Transverse colon (tissue), 4 donors: ENCODE data around the gene LSAMP. TPM values are rescaled to one million over a fixed set of nuclear protein-coding genes. Genes with fewer than 3 reads are reported as not detected.

ENCODE experiments used
- DNase-seq: peaks from one replicate; pipeline ENCODE4 v3.0.0-alpha.2; 2019
- H3K27ac ChIP-seq, 4 donors: fragments of 200-600 bp; sonication (generic); 2 replicates each; pipeline ENCODE4 v1.5.1; 2016 to 2018; ENCODE audit warnings: inconsistent platforms in 4 of 4
- H3K27me3 ChIP-seq: fragments of 200-600 bp; sonication (generic); 2 replicates; pipeline ENCODE4 v1.5.1; 2017; ENCODE audit warnings: inconsistent platforms
- H3K36me3 ChIP-seq, 4 donors: fragments of 200-600 bp; sonication (generic); 2 replicates each; pipeline ENCODE4 v1.5.1; 2017 to 2019; ENCODE audit warnings: inconsistent platforms in 4 of 4
- H3K4me1 ChIP-seq, 4 donors: fragments of 200-600 bp; sonication (generic); 2 replicates each; pipeline ENCODE4 v1.5.1; 2017 to 2020; ENCODE audit warnings: inconsistent platforms in 4 of 4
- H3K4me3 ChIP-seq, 4 donors: fragments of 200-600 bp; sonication (generic); 1 replicate in 1 of 4; 2 replicates in 3 of 4; pipeline versions ENCODE4 v1.5.1 to v1.6.1; 2017 to 2019; ENCODE audit warnings: inconsistent platforms in 4 of 4
- H3K9me3 ChIP-seq, 2 donors: fragments of 200-600 bp; sonication (generic); 2 replicates each; pipeline ENCODE4 v1.5.1; 2017 to 2019; ENCODE audit warnings: inconsistent platforms in 2 of 2
- EP300 ChIP-seq: sonication (generic); formaldehyde crosslinking; IDR thresholded peaks from one replicate; pipeline ENCODE4 v1.6.1; 2017; ENCODE audit warnings: antibody characterized with exemption, low read depth
- POLR2A ChIP-seq: fragments of 450-650 bp; IDR thresholded peaks from one replicate; pipeline ENCODE4 v1.6.1; 2016; ENCODE audit warnings: antibody characterized with exemption, mild to moderate bottlenecking, moderate library complexity
- POLR2AphosphoS5 ChIP-seq, 3 donors: sonication (generic); formaldehyde crosslinking; IDR thresholded peaks; one replicate each; pipeline ENCODE4 v1.6.1; 2016; ENCODE audit warnings: antibody characterized with exemption in 3 of 3
- WGBS, 2 donors: methylation state at CpG; one replicate each; pipeline ENCODE4 v1.1.5; 2018; ENCODE audit warnings: low coverage in 1 of 2; 5-methylcytosine and 5-hydroxymethylcytosine counted together
- in situ Hi-C, 4 donors: fragments of 200-750 bp; cut with MboI; loops; one replicate each; pipeline versions ENCODE4 v1.15.0 to v1.15.1; 2017; ENCODE audit warnings: low sequenced_read_pairs in 3 of 4, low pct_ligation_motif_present in 1 of 4, low pct_unique_long_range_greater_than_20kb in 1 of 4
- intact Hi-C: fragments of 100-400 bp; cut with DNase I; formaldehyde crosslinking; loops from one replicate; pipeline ENCODE4 v1.15.1; 2023; ENCODE audit warnings: low total_unique reads
- total RNA-seq, 4 donors: library from RNA; depleted of rRNA; stranded (reverse); fragments of >200 nt; gene quantifications; one replicate each; pipeline ENCODE4 v1.1.0, GENCODE V29; 2016
- TF ChIP-seq, protein P1 (sequence below), 5 experiments: fragments of 200-600 bp in 3 of 5; fragments of 450-650 bp in 2 of 5; sonication (generic) in 3 of 5; IDR thresholded peaks; 1 replicate in 2 of 5; 2 replicates in 3 of 5; pipeline ENCODE4 v1.5.1; 2016 to 2017; ENCODE audit warnings: antibody characterized with exemption in 5 of 5, inconsistent platforms in 3 of 5, mild to moderate bottlenecking in 2 of 5, moderate library complexity in 1 of 5

LSAMP gene
- total RNA-seq, 4 donors from 2014 or later: 3.4 to 8.2 (median 5.4) TPM

DNA sequence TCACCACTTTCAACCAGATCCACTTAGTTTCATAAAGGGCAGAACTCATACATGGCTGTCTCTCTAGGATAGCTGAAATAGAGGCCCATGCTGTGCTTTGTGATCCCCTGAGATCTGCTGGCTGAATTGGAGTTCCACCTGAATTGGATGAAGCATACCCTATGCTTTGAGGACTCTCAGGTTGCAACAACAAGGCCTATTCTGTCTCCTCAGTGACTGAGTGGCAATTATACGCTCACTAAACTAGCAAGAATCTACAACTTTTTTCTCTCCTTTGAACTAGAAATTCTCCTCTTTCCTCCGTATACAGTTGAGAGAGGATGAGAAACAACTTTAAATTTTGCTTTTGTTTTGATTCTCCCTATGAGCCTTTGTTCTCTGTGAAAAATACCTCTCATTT is 348.7 kb downstream of the LSAMP start:
- Histone ChIP-seq H3K36me3 (no peaks in the 10 kb centered on the region), H3K4me3 (no peak overlapping the region), H3K27ac (no peak overlapping the region), H3K27me3 (no peaks in the 10 kb centered on the region), H3K9me3 (no peaks in the 10 kb centered on the region), H3K4me1 (no peaks in the 10 kb centered on the region)
- no peak for TF ChIP-seq EP300
- TF ChIP-seq POLR2AphosphoS5 (IDR thresholded peaks at IDR 0.05): no peak
- TF ChIP-seq, protein P1, sequence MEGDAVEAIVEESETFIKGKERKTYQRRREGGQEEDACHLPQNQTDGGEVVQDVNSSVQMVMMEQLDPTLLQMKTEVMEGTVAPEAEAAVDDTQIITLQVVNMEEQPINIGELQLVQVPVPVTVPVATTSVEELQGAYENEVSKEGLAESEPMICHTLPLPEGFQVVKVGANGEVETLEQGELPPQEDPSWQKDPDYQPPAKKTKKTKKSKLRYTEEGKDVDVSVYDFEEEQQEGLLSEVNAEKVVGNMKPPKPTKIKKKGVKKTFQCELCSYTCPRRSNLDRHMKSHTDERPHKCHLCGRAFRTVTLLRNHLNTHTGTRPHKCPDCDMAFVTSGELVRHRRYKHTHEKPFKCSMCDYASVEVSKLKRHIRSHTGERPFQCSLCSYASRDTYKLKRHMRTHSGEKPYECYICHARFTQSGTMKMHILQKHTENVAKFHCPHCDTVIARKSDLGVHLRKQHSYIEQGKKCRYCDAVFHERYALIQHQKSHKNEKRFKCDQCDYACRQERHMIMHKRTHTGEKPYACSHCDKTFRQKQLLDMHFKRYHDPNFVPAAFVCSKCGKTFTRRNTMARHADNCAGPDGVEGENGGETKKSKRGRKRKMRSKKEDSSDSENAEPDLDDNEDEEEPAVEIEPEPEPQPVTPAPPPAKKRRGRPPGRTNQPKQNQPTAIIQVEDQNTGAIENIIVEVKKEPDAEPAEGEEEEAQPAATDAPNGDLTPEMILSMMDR (IDR thresholded peaks at IDR 0.05): no peak
- TF ChIP-seq POLR2A: no peak
- in situ Hi-C loops: no loop called here
- WGBS, 2 donors: 89 to 94% methylated on average over 2 of the region's 2 CpGs
- intact Hi-C loops: no loop called here
- no peak for DNase-seq

DNA sequence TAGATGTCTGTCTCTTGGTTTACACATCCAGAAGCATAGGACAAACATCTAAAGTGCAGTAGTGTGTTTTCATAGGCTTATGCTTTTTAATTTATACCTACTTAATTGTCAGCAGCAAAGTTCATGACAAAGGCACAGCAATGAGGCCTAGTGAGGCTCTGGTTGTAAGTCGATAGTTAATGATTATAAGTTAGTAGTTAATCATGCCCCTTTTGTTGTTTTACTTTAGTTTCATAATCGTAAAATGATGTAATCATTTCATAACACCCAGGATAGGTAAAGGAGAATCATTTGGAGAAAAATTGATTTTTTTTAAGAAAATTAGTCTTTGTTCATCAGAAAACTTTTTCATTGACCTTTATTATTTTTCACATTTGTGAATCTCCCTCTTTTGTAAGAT is 351.9 kb downstream of the LSAMP start:
- H3K4me3 ChIP-seq: no peak overlapping the region
- H3K27ac ChIP-seq: no peak overlapping the region
- H3K4me1 ChIP-seq: no peaks in the 10 kb centered on the region
- no peaks in the 10 kb centered on the region for H3K27me3 ChIP-seq
- DNase-seq: no peak
- in situ Hi-C loops: no loop called here
- TF ChIP-seq EP300: no peak
- no peak for TF ChIP-seq POLR2A
- TF ChIP-seq, protein P1 (IDR thresholded peaks at IDR 0.05): no peak
- no peak for TF ChIP-seq POLR2AphosphoS5 (IDR thresholded peaks at IDR 0.05)
- no peaks in the 10 kb centered on the region for H3K36me3 ChIP-seq
- no peaks in the 10 kb centered on the region for H3K9me3 ChIP-seq
- intact Hi-C loops: no loop called here
- 67 to 76% methylated on average over 2 of the region's 2 CpGs for WGBS, 2 donors

DNA sequence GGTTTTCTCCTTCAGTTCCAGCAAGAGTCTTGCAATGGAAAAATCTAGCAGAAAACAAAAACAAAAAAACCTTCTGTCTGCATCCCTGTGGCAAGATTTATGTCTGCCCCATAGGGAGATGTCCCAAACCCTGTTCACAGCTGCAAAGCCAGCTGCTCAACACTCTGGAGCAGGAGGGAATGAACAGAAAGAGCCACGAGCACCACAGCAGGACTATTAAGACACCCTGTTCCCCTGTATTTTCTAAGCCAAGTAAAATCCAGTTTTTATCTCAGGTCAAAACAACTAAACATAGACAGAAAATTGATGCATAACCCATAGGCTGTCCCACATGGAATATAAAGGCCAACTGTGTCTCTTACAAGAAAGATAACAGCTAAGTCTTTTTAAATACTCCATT is 357.9 kb downstream of the LSAMP start:
- no peaks in the 10 kb centered on the region for H3K9me3 ChIP-seq
- H3K36me3 ChIP-seq: no peaks in the 10 kb centered on the region
- intact Hi-C loops (no loop called here), in situ Hi-C loops (no loop called here)
- DNase-seq: no peak
- H3K4me3 ChIP-seq: no peak overlapping the region
- no peak for TF ChIP-seq EP300
- TF ChIP-seq POLR2A: no peak
- no peak for TF ChIP-seq POLR2AphosphoS5 (IDR thresholded peaks at IDR 0.05)
- TF ChIP-seq, protein P1 (IDR thresholded peaks at IDR 0.05): no peak
- H3K4me1 ChIP-seq: no peaks in the 10 kb centered on the region
- H3K27ac ChIP-seq: no peak overlapping the region
- 28% methylated on average over 1 of the region's 1 CpG; no CpG with 5 or more reads in 1 of the 2 donors for WGBS, 2 donors
- no peaks in the 10 kb centered on the region for H3K27me3 ChIP-seq

DNA sequence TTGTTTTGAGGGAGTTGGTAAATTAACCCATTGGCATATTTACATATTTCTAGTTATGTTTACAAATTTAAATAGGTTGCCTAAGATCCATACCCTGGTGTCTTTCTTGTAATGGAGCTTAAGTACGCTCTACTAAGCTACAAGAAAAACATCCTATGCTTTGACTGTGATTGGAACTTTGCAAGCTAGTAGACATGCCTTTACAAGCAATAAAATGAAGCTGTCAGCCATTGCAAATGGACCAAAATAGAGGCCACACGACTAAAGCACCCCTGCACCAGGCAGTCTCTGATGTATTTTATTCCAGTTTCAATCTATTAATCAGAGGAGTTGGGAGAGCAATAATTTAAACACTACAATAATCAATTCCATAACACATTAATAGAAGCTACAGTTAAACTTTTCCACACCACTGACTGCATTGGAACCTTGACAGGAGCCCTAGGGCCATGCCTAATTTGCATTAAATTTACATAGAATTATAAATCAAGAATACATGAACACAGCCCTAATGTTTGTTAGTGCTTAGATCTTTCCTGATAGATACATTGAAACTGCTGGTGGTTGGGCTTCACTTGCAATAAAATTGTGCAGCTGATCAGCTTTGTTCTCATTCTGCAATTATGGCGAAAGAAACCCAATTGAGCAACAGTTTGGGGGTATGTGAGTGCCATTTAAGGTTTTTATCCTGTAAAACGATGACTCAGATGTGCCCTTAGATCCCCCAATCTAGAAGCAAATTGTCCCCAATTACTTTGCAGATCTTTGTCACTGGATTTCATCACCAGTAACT is 360.1 kb downstream of the LSAMP start:
- no peaks in the 10 kb centered on the region for H3K9me3 ChIP-seq

More for the DNA sequence above, 360.1 kb downstream of the LSAMP start:
- 58 to 61% methylated on average over 2 to 4 of the region's 4 CpGs for WGBS, 2 donors
- Histone ChIP-seq H3K27ac (no peak overlapping the region), H3K27me3 (no peaks in the 10 kb centered on the region), H3K36me3 (no peaks in the 10 kb centered on the region), H3K4me3 (no peak overlapping the region), H3K4me1 (no peaks in the 10 kb centered on the region)
- intact Hi-C loops (no loop called here), in situ Hi-C loops (no loop called here)
- no peak for TF ChIP-seq POLR2AphosphoS5 (IDR thresholded peaks at IDR 0.05)
- TF ChIP-seq, protein P1 (IDR thresholded peaks at IDR 0.05): no peak
- TF ChIP-seq POLR2A: no peak
- TF ChIP-seq EP300: no peak
- no peak for DNase-seq
